ENCODE measurements around the gene ANGPTL2.

The ANGPTL2 gene

DNA sequence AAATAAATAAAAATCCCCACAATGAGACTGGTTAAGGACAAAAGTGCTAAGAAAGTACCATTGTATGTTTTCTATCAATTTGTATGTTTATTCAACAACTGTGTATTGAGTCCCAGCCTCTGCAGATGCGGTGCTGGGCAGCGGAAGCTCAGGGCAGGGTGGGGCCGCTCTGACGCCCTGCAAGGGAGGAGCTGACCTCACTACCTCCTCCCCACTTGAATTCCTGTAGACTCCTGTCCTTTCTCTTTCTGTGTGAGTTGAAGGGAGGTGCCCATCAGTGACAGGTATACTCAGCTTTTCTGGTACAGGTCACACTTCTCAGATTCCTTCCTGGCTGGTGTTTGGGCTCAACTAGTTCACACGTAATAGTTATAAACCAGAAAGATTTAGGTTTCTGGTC lies 27.0 kb downstream of the ANGPTL2 start:
- Histone ChIP-seq H3K27ac (ENCODE audit: low read length) (no peak overlapping the region), H3K9ac (ENCODE audit: low read length) (no peak overlapping the region), H3K4me3 (ENCODE audit: low read length) (no peak overlapping the region), H3K27me3 (ENCODE audit: control insufficient read depth, insufficient read depth, low read length) (no peaks in the 10 kb centered on the region), H3K4me1 (ENCODE audit: control insufficient read depth, low read depth, low read length) (no peaks in the 10 kb centered on the region), H3K9me3 (ENCODE audit: control insufficient read depth, low read depth, low read length) (no peaks in the 10 kb centered on the region), H3K36me3 (ENCODE audit: control insufficient read depth, low read depth, low read length) (no peaks in the 10 kb centered on the region)

DNA sequence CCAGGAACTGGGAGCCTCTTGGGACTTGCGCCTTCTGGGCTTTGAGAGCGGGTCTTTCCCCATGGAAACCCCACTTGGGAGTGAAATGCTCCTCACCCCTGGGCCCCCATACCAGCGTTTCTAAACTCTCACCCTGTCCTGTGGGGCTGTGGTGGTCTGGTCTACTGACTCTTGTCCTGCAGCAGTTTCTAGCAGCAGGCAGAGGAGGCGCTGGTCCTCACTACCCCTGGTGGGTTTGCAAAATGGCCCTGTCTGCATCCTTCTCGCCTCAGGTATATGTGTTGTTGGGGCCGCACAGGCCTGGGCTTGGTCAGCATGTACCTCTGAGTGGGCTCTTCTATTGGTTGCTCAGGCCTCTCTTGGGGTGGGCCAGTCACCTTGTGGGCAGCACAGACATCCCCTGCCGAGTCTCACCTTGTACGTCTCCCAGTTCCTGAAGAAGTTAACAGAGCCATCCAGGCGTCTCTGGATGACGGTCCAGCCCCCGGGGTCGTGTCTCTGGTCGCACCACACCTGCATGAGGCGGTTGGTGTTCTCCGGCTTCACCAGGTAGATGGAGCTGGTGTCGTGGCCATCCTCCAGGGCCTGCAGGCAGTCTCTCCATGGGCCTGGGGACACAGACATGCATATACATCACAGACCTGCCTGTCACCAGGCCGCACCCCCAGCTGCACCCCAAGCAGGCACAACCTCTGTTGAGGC lies 29.0 kb downstream of the ANGPTL2 start:
- no peaks in the 10 kb centered on the region for H3K9me3 ChIP-seq (ENCODE audit: control insufficient read depth, low read depth, low read length)
- H3K9ac ChIP-seq (ENCODE audit: low read length) = no peak overlapping the region
- no peaks in the 10 kb centered on the region for H3K4me1 ChIP-seq (ENCODE audit: control insufficient read depth, low read depth, low read length)
- H3K27ac ChIP-seq (ENCODE audit: low read length) = no peak overlapping the region
- H3K36me3 ChIP-seq (ENCODE audit: control insufficient read depth, low read depth, low read length) = no peaks in the 10 kb centered on the region
- no peaks in the 10 kb centered on the region for H3K27me3 ChIP-seq (ENCODE audit: control insufficient read depth, insufficient read depth, low read length)
- no peak overlapping the region for H3K4me3 ChIP-seq (ENCODE audit: low read length)

DNA sequence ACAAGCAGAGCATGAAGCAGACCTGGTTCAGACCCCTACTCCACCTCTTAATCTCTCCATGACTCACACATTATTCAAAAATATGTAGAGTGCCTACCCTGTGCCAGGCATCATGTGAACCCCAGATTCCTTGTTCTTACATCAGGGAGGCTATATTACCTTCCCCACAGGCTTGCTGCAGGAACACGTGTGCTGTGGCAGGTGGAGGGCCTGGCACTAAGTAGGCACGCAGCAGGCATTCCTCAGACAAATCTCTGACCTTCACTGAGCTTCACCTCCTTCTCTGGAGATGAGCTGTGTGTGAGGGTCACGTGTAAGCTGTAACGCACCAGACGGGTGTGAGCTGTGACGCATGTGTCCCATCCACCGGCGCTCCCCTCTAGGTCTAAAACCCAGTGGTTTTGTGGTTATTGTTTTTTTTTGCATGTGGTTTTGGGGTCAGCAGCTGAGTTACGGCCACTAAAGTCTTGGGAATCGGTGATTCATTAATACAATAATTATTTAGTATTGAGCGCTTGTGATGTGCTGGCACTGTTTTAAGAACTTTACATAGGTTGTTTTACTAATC lies 30.3 kb downstream of the ANGPTL2 start:
- Histone ChIP-seq H3K27ac (ENCODE audit: low read length) (no peak overlapping the region), H3K27me3 (ENCODE audit: control insufficient read depth, insufficient read depth, low read length) (no peaks in the 10 kb centered on the region), H3K4me1 (ENCODE audit: control insufficient read depth, low read depth, low read length) (no peaks in the 10 kb centered on the region), H3K36me3 (ENCODE audit: control insufficient read depth, low read depth, low read length) (no peaks in the 10 kb centered on the region), H3K9me3 (ENCODE audit: control insufficient read depth, low read depth, low read length) (no peaks in the 10 kb centered on the region), H3K9ac (ENCODE audit: low read length) (no peak overlapping the region), H3K4me3 (ENCODE audit: low read length) (no peak overlapping the region)

DNA sequence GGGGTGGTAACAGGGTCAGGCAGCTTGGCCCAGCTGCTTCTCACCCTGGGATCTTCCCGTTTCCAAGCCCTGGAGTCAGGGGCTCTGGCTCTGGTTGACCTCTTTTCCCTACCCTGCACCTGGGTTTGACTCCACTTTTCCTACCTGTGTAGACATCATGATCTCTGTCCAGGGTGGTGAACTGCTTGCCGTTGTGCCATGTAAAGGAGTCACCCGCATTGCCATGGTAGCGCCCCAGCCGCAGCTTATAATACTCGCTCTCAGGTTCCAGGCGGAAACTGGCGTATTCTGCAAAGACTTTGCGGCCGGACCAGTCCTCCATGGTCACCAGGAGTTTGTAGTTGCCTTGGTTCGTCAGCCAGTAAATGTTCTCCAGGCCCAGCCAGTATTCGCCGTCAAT lies 30.9 kb downstream of the ANGPTL2 start:
- H3K4me3 ChIP-seq (ENCODE audit: low read length) = no peak overlapping the region
- no peaks in the 10 kb centered on the region for H3K36me3 ChIP-seq (ENCODE audit: control insufficient read depth, low read depth, low read length)
- H3K4me1 ChIP-seq (ENCODE audit: control insufficient read depth, low read depth, low read length) = no peaks in the 10 kb centered on the region
- H3K27me3 ChIP-seq (ENCODE audit: control insufficient read depth, insufficient read depth, low read length) = no peaks in the 10 kb centered on the region
- H3K9me3 ChIP-seq (ENCODE audit: control insufficient read depth, low read depth, low read length) = no peaks in the 10 kb centered on the region
- no peak overlapping the region for H3K9ac ChIP-seq (ENCODE audit: low read length)
- H3K27ac ChIP-seq (ENCODE audit: low read length) = no peak overlapping the region

DNA sequence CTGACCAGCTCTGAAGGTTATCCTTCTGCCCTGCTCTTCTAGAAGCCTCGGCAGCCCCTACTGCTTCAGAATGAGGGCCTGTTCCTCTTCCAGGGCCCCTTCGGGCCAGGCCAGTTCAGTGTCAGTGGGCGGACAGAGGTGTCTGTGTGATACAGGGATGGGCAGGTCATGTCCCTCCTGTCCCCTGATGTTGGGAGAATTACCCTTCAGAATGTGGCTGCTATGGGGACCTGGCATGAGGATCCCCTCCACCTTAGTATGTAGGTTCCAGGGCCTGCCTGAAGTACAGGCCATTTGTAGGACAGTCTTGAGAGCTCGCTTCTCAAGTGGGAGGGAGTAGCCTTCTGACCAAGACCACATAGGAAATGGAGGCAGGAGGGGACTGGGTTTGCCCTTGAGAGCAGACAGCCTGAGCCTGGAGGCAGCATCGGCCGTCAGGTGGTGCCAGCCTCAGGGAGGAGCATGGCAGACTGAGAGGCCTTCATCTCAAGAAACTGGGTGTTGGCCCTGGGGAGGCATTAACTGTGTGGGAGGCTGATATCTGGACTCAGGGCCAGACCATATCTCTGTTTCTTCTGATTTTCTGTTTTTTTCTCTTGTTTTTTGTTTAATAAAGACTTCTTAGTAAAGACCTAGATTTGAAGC lies 32.0 kb downstream of the ANGPTL2 start:
- H3K4me3 ChIP-seq (ENCODE audit: low read length) = no peak overlapping the region
- no peak overlapping the region for H3K9ac ChIP-seq (ENCODE audit: low read length)
- H3K9me3 ChIP-seq (ENCODE audit: control insufficient read depth, low read depth, low read length) = no peaks in the 10 kb centered on the region
- H3K4me1 ChIP-seq (ENCODE audit: control insufficient read depth, low read depth, low read length) = no peaks in the 10 kb centered on the region
- no peak overlapping the region for H3K27ac ChIP-seq (ENCODE audit: low read length)
- no peaks in the 10 kb centered on the region for H3K36me3 ChIP-seq (ENCODE audit: control insufficient read depth, low read depth, low read length)
- H3K27me3 ChIP-seq (ENCODE audit: control insufficient read depth, insufficient read depth, low read length) = no peaks in the 10 kb centered on the region

DNA sequence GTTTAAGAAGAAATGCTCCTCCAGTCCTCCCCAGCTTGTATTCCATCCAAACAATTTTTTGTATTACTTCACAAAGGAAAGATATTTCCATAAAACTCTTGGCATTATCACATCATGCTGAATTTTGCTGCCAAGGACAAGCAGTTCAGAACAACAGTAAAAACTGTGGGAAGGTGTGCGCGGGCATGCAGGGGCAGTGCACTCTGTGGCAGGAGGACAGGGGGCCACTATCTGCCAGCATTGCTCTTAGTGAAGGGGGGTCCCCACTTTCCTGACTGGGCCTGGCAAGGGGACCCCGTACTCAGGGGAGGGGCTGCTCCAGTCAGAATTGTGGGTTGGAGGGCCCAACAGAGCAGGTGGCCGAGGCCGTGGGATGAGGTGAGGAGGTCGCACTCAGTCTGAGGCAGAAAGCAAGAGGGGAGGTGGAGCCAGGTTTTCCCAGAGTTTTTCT lies 32.8 kb downstream of the ANGPTL2 start:
- Histone ChIP-seq H3K9ac (ENCODE audit: low read length) (no peak overlapping the region), H3K9me3 (ENCODE audit: control insufficient read depth, low read depth, low read length) (no peaks in the 10 kb centered on the region), H3K36me3 (ENCODE audit: control insufficient read depth, low read depth, low read length) (no peaks in the 10 kb centered on the region), H3K27ac (ENCODE audit: low read length) (no peak overlapping the region), H3K4me3 (ENCODE audit: low read length) (no peak overlapping the region), H3K27me3 (ENCODE audit: control insufficient read depth, insufficient read depth, low read length) (no peaks in the 10 kb centered on the region), H3K4me1 (ENCODE audit: control insufficient read depth, low read depth, low read length) (no peaks in the 10 kb centered on the region)

DNA sequence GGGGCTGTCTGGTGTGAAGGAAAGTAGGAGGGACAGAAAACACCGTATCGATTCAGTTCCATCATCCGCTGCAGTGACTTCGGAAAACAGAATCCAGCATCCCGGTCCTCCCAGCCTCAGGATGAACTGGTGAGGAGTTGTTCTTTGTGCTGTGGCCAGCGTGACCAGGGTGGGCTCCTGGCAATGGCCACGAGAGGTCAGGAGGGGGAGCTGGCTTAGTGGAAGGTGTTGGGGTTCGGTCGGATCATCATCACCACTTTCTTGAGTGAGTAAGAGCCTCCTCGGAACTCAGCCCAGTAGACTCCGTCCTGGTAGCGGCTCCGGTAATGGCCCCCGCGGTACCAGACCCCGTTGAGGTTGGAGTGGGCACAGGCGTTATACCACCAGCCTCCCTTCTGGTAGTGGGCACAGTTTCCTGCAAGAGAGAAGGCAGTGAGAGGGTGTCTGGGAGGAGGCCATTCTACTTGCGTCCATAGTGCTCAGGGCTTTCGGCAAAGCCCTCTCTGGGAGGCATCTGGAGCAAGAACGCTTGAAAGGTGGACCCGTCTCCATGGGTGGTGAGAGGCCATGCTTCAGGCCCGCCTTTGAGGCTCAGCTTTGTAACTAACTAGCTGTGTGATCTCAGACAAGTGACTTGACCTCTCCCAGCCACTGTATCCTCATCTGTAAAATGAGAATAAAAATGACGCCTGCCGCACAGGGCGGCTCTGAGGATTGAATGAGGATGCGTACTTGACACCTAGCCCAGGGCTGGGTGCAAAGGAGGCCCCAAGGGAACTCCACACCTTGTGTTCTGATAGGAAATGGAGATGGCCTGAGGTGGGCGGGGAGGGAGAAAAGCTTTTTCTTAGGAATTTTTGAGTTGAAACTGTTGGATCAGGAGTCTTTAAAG lies 33.5 kb downstream of the ANGPTL2 start:
- H3K9me3 ChIP-seq (ENCODE audit: control insufficient read depth, low read depth, low read length) = no peaks in the 10 kb centered on the region
- H3K9ac ChIP-seq (ENCODE audit: low read length) = no peak overlapping the region

DNA sequence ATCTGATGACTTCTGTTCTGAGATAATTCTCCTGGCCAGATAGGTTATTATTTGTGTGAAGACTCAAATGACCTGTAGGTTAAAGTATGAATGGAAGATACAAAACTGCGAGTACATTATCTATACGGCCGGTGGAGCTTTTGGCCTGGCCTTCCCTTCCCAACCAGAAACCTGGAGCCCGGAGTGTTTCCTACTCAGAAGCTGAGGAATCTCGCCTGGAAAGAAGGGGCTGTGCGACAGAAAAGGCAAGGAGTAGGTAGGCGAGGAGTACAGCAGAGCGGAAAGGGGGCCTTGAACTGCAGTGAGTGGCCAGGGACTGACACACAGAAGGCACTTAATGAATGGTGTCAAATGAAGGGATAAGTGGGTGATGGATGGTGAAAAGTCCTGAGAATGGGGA lies 34.6 kb downstream of the ANGPTL2 start:
- Histone ChIP-seq H3K27ac (ENCODE audit: low read length) (no peak overlapping the region), H3K4me3 (ENCODE audit: low read length) (no peak overlapping the region), H3K4me1 (ENCODE audit: control insufficient read depth, low read depth, low read length) (no peaks in the 10 kb centered on the region), H3K9me3 (ENCODE audit: control insufficient read depth, low read depth, low read length) (no peaks in the 10 kb centered on the region), H3K36me3 (ENCODE audit: control insufficient read depth, low read depth, low read length) (no peaks in the 10 kb centered on the region), H3K27me3 (ENCODE audit: control insufficient read depth, insufficient read depth, low read length) (no peaks in the 10 kb centered on the region), H3K9ac (ENCODE audit: low read length) (no peak overlapping the region)

More for the DNA sequence above, 33.5 kb downstream of the ANGPTL2 start:
- H3K4me3 ChIP-seq (ENCODE audit: low read length) = no peak overlapping the region
- no peaks in the 10 kb centered on the region for H3K4me1 ChIP-seq (ENCODE audit: control insufficient read depth, low read depth, low read length)
- no peak overlapping the region for H3K27ac ChIP-seq (ENCODE audit: low read length)
- H3K36me3 ChIP-seq (ENCODE audit: control insufficient read depth, low read depth, low read length) = no peaks in the 10 kb centered on the region
- H3K27me3 ChIP-seq (ENCODE audit: control insufficient read depth, insufficient read depth, low read length) = no peaks in the 10 kb centered on the region

DNA sequence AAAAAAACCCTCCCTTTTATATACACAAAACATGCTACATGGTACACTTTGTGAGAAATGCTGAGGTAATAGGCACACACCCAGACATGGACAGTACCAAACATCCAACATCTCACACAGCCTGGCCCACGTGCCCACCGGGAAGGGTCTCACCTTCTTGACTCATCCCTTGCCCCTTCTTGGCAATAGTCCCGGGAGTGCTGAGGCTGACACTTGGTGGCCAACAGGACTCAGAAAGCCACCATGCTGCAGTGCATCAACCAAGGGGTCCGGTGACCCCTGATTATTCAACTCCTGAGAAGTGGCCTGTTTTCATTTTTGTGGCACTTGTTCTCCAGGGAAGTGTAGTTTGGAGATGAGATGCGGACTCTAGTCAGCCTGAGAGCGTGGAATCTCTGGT lies 35.0 kb downstream of the ANGPTL2 start:
- no peaks in the 10 kb centered on the region for H3K9me3 ChIP-seq (ENCODE audit: control insufficient read depth, low read depth, low read length)
- no peak overlapping the region for H3K4me3 ChIP-seq (ENCODE audit: low read length)
- no peaks in the 10 kb centered on the region for H3K36me3 ChIP-seq (ENCODE audit: control insufficient read depth, low read depth, low read length)
- no peak overlapping the region for H3K27ac ChIP-seq (ENCODE audit: low read length)
- no peak overlapping the region for H3K9ac ChIP-seq (ENCODE audit: low read length)
- no peaks in the 10 kb centered on the region for H3K4me1 ChIP-seq (ENCODE audit: control insufficient read depth, low read depth, low read length)
- no peaks in the 10 kb centered on the region for H3K27me3 ChIP-seq (ENCODE audit: control insufficient read depth, insufficient read depth, low read length)

DNA sequence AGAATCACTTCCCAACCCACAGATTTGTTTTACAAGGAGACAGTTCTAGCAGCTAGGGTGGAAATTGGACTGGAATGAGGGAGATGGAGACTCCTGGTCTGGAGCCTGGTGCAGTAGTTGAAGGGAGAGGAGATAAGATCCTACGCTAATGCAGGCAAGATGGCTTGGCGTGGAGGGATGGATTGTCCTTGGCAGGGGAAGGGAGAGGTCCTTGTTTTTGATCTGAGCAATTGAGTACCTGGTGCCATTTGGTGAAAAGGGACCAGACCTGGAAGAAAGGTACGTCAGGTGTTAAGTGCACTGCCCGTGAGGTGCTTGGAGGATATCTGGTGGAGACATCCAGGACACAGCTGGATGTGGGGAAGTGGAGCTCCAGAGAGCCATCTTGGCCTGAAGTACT lies 35.7 kb downstream of the ANGPTL2 start:
- Histone ChIP-seq H3K27ac (ENCODE audit: low read length) (no peak overlapping the region), H3K27me3 (ENCODE audit: control insufficient read depth, insufficient read depth, low read length) (no peaks in the 10 kb centered on the region), H3K9me3 (ENCODE audit: control insufficient read depth, low read depth, low read length) (no peaks in the 10 kb centered on the region), H3K36me3 (ENCODE audit: control insufficient read depth, low read depth, low read length) (no peaks in the 10 kb centered on the region), H3K4me1 (ENCODE audit: control insufficient read depth, low read depth, low read length) (no peaks in the 10 kb centered on the region), H3K4me3 (ENCODE audit: low read length) (no peak overlapping the region), H3K9ac (ENCODE audit: low read length) (no peak overlapping the region)

DNA sequence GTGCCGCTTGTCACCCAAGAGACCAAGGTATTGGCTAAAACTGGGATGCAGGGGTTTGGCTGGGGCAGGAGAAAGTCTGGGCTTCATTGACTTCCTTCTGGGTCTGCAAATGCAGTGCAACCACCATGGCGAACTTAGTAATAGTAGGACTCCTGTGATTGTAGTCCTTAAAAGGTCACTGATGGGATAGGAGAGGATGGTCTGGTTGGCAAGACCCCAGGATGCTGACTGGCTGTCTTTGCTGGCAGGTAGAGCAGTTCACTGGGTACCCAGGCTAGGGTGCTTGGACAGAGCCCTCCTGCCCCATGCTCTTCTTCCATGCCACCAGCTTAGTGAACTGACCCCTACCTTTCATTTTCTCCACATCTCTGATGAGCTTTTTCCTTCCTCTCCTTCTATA lies 37.2 kb downstream of the ANGPTL2 start:
- Histone ChIP-seq H3K4me1 (ENCODE audit: control insufficient read depth, low read depth, low read length) (no peaks in the 10 kb centered on the region), H3K4me3 (ENCODE audit: low read length) (no peak overlapping the region), H3K9ac (ENCODE audit: low read length) (no peak overlapping the region), H3K36me3 (ENCODE audit: control insufficient read depth, low read depth, low read length) (no peaks in the 10 kb centered on the region), H3K9me3 (ENCODE audit: control insufficient read depth, low read depth, low read length) (no peaks in the 10 kb centered on the region), H3K27ac (ENCODE audit: low read length) (no peak overlapping the region), H3K27me3 (ENCODE audit: control insufficient read depth, insufficient read depth, low read length) (no peaks in the 10 kb centered on the region)

Data from iPS-18a (cell line).